ENCODE results near the gene MCM10.

DNA sequence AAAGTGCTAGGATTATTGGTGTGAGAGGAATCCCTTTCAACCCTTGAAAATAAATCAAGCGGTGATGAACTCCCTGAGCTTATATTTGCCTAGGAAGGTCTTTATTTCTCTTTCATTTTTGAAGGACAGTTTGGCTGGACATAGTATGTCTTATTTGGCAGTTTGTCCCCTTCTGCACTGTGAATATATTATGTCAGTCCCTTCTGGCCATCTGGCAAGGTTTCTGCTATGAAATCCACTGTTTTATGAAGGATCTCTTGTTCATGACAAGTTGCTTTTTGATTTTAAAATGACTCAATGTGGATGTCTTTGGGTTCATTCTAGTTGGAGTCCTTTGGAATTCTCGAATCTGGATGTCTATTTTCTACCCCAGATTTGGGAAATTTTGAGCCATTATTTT, 21.7 kb upstream of the MCM10 start:
- TF ChIP-seq, protein P1, sequence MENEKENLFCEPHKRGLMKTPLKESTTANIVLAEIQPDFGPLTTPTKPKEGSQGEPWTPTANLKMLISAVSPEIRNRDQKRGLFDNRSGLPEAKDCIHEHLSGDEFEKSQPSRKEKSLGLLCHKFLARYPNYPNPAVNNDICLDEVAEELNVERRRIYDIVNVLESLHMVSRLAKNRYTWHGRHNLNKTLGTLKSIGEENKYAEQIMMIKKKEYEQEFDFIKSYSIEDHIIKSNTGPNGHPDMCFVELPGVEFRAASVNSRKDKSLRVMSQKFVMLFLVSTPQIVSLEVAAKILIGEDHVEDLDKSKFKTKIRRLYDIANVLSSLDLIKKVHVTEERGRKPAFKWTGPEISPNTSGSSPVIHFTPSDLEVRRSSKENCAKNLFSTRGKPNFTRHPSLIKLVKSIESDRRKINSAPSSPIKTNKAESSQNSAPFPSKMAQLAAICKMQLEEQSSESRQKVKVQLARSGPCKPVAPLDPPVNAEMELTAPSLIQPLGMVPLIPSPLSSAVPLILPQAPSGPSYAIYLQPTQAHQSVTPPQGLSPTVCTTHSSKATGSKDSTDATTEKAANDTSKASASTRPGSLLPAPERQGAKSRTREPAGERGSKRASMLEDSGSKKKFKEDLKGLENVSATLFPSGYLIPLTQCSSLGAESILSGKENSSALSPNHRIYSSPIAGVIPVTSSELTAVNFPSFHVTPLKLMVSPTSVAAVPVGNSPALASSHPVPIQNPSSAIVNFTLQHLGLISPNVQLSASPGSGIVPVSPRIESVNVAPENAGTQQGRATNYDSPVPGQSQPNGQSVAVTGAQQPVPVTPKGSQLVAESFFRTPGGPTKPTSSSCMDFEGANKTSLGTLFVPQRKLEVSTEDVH (IDR thresholded peaks at IDR 0.05; ENCODE audit: low read depth, partially characterized antibody) = no peak
- TF ChIP-seq, protein P2, sequence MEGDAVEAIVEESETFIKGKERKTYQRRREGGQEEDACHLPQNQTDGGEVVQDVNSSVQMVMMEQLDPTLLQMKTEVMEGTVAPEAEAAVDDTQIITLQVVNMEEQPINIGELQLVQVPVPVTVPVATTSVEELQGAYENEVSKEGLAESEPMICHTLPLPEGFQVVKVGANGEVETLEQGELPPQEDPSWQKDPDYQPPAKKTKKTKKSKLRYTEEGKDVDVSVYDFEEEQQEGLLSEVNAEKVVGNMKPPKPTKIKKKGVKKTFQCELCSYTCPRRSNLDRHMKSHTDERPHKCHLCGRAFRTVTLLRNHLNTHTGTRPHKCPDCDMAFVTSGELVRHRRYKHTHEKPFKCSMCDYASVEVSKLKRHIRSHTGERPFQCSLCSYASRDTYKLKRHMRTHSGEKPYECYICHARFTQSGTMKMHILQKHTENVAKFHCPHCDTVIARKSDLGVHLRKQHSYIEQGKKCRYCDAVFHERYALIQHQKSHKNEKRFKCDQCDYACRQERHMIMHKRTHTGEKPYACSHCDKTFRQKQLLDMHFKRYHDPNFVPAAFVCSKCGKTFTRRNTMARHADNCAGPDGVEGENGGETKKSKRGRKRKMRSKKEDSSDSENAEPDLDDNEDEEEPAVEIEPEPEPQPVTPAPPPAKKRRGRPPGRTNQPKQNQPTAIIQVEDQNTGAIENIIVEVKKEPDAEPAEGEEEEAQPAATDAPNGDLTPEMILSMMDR (IDR thresholded peaks at IDR 0.05 in 2 of 3, conservative IDR thresholded peaks at IDR 0.05 in 1 of 3; ENCODE audit: control insufficient read depth in 2 of 3, extremely low read depth in 1 of 3, insufficient read depth in 1 of 3, low read depth in 3 of 3, low read length in 3 of 3) = no peak

Data from GM12878 (cell line).